ENCODE data around the gene STK11IP. TPM values are rescaled to one million over a fixed set of nuclear protein-coding genes. Genes with fewer than 3 reads are reported as not detected.

The STK11IP gene
- total and polyA plus RNA-seq, 2 of the 13 experiments (the other 11 are each of a cell fraction or from before 2014, with no cell fraction given): 12.8 to 24.0 TPM

DNA sequence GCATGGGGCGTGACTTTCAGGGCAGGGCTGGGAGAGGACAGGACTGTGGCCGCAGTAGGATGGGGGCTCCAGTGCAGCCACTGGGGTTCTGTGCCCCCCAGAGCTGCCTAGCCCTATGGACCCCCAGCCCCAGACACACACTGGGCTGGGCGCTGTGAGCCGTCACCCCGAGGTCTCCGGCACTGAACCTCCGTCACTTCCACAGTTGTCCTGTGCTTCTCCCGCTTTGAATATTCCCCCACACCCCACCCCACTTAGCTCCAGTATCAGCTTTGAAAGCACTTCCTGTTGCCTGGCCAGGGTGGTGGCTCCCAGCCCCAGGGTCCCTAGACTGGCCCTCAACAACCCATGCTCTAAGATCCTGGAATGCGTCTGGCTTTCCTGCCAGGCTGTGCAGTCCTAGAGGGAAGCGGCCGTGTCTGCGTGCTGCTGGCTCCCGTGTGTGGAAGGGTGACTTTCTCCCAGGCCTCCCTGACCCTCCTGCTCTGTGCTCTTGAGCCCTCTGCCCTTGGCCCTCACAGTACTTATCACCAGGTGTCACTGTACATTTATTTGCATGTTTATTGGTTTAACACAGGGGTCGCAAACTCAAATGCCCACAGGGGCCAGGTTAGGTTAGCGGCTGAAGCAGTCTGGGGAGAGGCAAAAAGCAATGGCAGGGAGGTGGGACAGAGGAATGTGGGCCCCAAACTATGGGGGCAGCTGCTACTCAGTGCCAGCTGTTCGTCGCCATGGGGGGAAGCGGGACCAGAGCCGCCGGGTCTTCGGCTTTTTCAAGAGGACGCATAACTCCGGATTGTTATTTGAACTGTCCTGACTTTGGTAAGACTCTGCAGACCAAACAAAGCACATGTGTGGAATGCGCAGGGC, 36.2 kb upstream of the STK11IP start (continued):
- TF ChIP-seq MAZ (IDR thresholded peaks at IDR 0.05; ENCODE audit: borderline replicate concordance, low read depth, low read length) (no peak), MAZ (CRISPR knock-in tag; IDR thresholded peaks at IDR 0.05; ENCODE audit: low read depth) (peak; percentile 54; the same call in 1 of the 2 replicates), ZSCAN30 (CRISPR knock-in tag; IDR thresholded peaks at IDR 0.05) (no peak), NCOA2 (CRISPR knock-in tag; IDR thresholded peaks at IDR 0.05) (no peak), ZNF329 (CRISPR knock-in tag; IDR thresholded peaks at IDR 0.05; ENCODE audit: low read depth) (no peak), PHF5A (CRISPR knock-in tag; IDR thresholded peaks at IDR 0.05; ENCODE audit: low read depth, unreplicated experiment) (peak; percentile 48), ZNF446 (CRISPR knock-in tag; IDR thresholded peaks at IDR 0.05) (0 out of 2 replicates have a peak, but pooled peaks have one; percentile 14), ATF1 (CRISPR knock-in tag; IDR thresholded peaks at IDR 0.05) (no peak), TAF15 (IDR thresholded peaks at IDR 0.05; ENCODE audit: low read depth, low read length, poor library complexity, severe bottlenecking) (no peak), PRMT3 (CRISPR knock-in tag; IDR thresholded peaks at IDR 0.05; ENCODE audit: borderline replicate concordance, low read depth) (no peak), ZNF234 (CRISPR knock-in tag; conservative IDR thresholded peaks at IDR 0.05) (no peak), SRSF9 (IDR thresholded peaks at IDR 0.05; ENCODE audit: borderline replicate concordance, insufficient read depth, low read depth, low read length, poor library complexity, severe bottlenecking) (no peak), TBX3 (IDR thresholded peaks at IDR 0.05; ENCODE audit: borderline replicate concordance) (no peak), CENPBD1 (CRISPR knock-in tag; IDR thresholded peaks at IDR 0.05; ENCODE audit: borderline replicate concordance, low read depth) (no peak), ZNF263 (CRISPR knock-in tag; IDR thresholded peaks at IDR 0.05) (no peak), NCOR1 (IDR thresholded peaks at IDR 0.05; ENCODE audit: borderline replicate concordance, low read length) (no peak), FOXP1 (IDR thresholded peaks at IDR 0.05) (no peak), FOXP1 (CRISPR knock-in tag; IDR thresholded peaks at IDR 0.05) (no peak), ZNF644 (CRISPR knock-in tag; IDR thresholded peaks at IDR 0.05; ENCODE audit: low read depth) (no peak)
- TF ChIP-seq, protein P1, sequence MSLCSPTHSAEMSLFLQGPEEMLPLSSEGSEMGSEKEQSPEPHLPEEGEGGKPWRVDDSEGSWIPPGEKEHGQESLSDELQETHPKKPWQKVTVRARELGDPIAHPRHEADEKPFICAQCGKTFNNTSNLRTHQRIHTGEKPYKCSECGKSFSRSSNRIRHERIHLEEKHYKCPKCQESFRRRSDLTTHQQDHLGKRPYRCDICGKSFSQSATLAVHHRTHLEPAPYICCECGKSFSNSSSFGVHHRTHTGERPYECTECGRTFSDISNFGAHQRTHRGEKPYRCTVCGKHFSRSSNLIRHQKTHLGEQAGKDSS (CRISPR knock-in tag; IDR thresholded peaks at IDR 0.05; ENCODE audit: borderline replicate concordance, low read depth): no peak
- TF ChIP-seq, protein P2, sequence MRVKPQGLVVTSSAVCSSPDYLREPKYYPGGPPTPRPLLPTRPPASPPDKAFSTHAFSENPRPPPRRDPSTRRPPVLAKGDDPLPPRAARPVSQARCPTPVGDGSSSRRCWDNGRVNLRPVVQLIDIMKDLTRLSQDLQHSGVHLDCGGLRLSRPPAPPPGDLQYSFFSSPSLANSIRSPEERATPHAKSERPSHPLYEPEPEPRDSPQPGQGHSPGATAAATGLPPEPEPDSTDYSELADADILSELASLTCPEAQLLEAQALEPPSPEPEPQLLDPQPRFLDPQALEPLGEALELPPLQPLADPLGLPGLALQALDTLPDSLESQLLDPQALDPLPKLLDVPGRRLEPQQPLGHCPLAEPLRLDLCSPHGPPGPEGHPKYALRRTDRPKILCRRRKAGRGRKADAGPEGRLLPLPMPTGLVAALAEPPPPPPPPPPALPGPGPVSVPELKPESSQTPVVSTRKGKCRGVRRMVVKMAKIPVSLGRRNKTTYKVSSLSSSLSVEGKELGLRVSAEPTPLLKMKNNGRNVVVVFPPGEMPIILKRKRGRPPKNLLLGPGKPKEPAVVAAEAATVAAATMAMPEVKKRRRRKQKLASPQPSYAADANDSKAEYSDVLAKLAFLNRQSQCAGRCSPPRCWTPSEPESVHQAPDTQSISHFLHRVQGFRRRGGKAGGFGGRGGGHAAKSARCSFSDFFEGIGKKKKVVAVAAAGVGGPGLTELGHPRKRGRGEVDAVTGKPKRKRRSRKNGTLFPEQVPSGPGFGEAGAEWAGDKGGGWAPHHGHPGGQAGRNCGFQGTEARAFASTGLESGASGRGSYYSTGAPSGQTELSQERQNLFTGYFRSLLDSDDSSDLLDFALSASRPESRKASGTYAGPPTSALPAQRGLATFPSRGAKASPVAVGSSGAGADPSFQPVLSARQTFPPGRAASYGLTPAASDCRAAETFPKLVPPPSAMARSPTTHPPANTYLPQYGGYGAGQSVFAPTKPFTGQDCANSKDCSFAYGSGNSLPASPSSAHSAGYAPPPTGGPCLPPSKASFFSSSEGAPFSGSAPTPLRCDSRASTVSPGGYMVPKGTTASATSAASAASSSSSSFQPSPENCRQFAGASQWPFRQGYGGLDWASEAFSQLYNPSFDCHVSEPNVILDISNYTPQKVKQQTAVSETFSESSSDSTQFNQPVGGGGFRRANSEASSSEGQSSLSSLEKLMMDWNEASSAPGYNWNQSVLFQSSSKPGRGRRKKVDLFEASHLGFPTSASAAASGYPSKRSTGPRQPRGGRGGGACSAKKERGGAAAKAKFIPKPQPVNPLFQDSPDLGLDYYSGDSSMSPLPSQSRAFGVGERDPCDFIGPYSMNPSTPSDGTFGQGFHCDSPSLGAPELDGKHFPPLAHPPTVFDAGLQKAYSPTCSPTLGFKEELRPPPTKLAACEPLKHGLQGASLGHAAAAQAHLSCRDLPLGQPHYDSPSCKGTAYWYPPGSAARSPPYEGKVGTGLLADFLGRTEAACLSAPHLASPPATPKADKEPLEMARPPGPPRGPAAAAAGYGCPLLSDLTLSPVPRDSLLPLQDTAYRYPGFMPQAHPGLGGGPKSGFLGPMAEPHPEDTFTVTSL (CRISPR knock-in tag; IDR thresholded peaks at IDR 0.05; ENCODE audit: borderline replicate concordance): 0 out of 2 replicates have a peak, but pooled peaks have one; percentile 51
- TF ChIP-seq, protein P3, sequence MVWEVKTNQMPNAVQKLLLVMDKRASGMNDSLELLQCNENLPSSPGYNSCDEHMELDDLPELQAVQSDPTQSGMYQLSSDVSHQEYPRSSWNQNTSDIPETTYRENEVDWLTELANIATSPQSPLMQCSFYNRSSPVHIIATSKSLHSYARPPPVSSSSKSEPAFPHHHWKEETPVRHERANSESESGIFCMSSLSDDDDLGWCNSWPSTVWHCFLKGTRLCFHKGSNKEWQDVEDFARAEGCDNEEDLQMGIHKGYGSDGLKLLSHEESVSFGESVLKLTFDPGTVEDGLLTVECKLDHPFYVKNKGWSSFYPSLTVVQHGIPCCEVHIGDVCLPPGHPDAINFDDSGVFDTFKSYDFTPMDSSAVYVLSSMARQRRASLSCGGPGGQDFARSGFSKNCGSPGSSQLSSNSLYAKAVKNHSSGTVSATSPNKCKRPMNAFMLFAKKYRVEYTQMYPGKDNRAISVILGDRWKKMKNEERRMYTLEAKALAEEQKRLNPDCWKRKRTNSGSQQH (CRISPR knock-in tag; IDR thresholded peaks at IDR 0.05; ENCODE audit: low read depth): no peak

All from HepG2 (cell line).